Measurements from ENCODE around the gene RGS3. TPM values are rescaled to one million over a fixed set of nuclear protein-coding genes. Genes with fewer than 3 reads are reported as not detected.
A peak's percentile ranks its signal among the peaks of the same experiment; 100 is the strongest.

The RGS3 gene
- total RNA-seq, 2 donors from 2014 or later = 170 to 202 TPM

- Histone ChIP-seq H3K36me3 (peaks cover 17% of the 10 kb centered on the region), H3K4me3 (no peak overlapping the region), H3K9me3 (no peaks in the 10 kb centered on the region), H3K27me3 (replicated peaks; ENCODE audit: insufficient read depth) (no peaks in the 10 kb centered on the region), H3K4me1 (ENCODE audit: control insufficient read depth in 1 of 2, low read depth in 2 of 2) (peaks cover 32 to 63% of the 10 kb centered on the region in 2 donors), H3K27ac (peak overlapping the region in 1 of 2 donors; percentile 0)
- DNase-seq (ENCODE audit: low spot score) = no peak
- TF ChIP-seq CTCF (IDR thresholded peaks at IDR 0.05) = no peak
- ATAC-seq (ENCODE audit: insufficient number of reproducible peaks, low FRiP score, low read depth) = no peak
Measured at GRCh38 chr9:113528811-113529210, 65.3 kb downstream of the RGS3 start.

- no peak for TF ChIP-seq CTCF (IDR thresholded peaks at IDR 0.05)
- no peak for DNase-seq (ENCODE audit: low spot score)
- Histone ChIP-seq H3K27ac (no peak overlapping the region), H3K4me1 (ENCODE audit: control insufficient read depth in 1 of 2, low read depth in 2 of 2) (peaks cover 25 to 61% of the 10 kb centered on the region in 2 donors), H3K4me3 (no peak overlapping the region), H3K9me3 (no peaks in the 10 kb centered on the region), H3K27me3 (replicated peaks; ENCODE audit: insufficient read depth) (no peaks in the 10 kb centered on the region), H3K36me3 (peaks cover 17% of the 10 kb centered on the region)
- ATAC-seq (ENCODE audit: insufficient number of reproducible peaks, low FRiP score, low read depth) = no peak
Measured at GRCh38 chr9:113529336-113530009, 65.9 kb downstream of the RGS3 start.

DNA sequence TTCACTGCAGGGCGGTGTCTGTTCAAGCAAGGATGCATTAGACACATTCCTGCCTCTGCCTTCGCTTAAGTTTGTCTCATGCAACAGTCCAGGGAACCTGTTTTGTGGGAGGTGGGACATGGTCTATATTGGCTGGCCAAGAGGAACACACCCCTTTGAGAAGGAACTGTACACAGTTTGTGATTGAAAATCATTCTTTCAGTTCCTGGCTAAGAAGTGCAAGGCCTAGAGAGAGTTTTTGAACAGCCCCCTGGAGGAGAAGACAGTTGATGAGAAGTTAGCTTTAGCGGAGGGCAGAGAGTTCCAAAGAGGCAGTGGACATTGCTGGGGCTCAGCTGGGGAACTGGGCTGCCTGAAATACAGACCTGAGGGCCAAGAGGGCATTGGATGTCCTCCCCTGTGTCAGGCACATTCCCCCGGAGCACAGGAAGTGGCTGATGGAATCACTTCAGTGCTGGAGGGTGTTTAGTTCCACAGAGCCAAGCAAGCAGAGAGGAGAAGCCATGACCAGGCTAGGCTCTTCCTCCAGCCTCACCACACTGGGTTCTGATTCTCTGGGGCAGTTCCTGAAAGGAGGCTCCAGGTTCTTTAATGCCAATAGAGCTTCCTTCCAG, 66.6 kb downstream of the RGS3 start:
- peaks cover 19 to 58% of the 10 kb centered on the region in 2 donors for H3K4me1 ChIP-seq (ENCODE audit: control insufficient read depth in 1 of 2, low read depth in 2 of 2)
- H3K27ac ChIP-seq = no peak overlapping the region
- peaks cover 17% of the 10 kb centered on the region for H3K36me3 ChIP-seq
- ATAC-seq (ENCODE audit: insufficient number of reproducible peaks, low FRiP score, low read depth) (no peak), DNase-seq (ENCODE audit: low spot score) (no peak)
- no peaks in the 10 kb centered on the region for H3K9me3 ChIP-seq
- H3K27me3 ChIP-seq (replicated peaks; ENCODE audit: insufficient read depth) = no peaks in the 10 kb centered on the region
- no peak overlapping the region for H3K4me3 ChIP-seq
- TF ChIP-seq CTCF (IDR thresholded peaks at IDR 0.05) = no peak

GRCh38 chr9:113530942-113531341, 67.4 kb downstream of the RGS3 start:
- no peak overlapping the region for H3K4me3 ChIP-seq
- no peaks in the 10 kb centered on the region for H3K27me3 ChIP-seq (replicated peaks; ENCODE audit: insufficient read depth)
- H3K4me1 ChIP-seq (ENCODE audit: control insufficient read depth in 1 of 2, low read depth in 2 of 2) = peaks cover 14 to 58% of the 10 kb centered on the region in 2 donors
- peak overlapping the region in 1 of 2 donors; percentile 3 for H3K27ac ChIP-seq
- no peak for DNase-seq (ENCODE audit: low spot score)
- H3K9me3 ChIP-seq = no peaks in the 10 kb centered on the region
- TF ChIP-seq CTCF (IDR thresholded peaks at IDR 0.05) = no peak
- H3K36me3 ChIP-seq = peaks cover 17% of the 10 kb centered on the region
- no peak for ATAC-seq (ENCODE audit: insufficient number of reproducible peaks, low FRiP score, low read depth)

DNA sequence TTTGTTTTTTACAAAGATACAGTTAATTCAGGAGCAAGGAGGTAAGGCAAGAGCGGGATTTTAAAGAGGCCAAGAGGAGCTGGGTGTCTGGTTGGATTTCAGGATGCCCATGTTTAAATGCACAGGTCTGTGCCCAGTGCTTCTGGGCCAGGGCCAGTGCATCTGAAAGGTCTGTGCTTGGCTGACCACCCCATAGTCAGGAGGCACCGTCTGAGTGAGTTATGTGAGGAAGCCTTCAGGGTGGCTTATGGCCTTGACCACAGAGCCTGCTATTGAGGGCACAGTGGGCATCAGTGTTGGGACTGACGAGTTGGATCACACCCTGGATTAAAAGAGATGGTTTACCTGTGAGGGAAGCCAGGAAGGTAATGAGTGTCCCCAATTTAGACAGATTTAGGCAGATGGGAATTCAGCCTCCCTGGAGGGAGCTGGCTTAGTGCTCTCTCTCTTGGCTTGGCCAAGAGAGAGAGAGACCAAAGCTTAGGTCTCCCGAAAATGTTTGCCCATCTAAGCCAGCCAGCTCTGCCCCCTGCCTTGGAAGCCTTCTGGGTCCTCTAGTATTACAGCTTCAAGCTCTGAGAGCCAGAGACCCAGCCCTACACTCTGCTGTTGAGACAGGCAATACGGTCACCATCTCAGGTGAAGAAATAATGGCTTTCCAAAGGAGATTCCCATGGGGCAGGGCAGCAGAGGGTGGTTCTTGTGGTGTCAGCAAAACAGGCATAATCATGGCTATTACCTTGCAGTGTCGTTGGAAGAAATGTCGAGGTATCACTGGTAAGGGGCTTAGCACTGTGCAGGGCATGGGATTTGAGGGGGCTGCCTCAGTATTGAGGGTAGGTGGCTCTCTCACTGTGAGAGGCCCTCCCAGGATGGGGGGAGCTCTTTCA, 68.6 kb downstream of the RGS3 start:
- Histone ChIP-seq H3K4me3 (no peak overlapping the region), H3K27ac (peak overlapping the region; percentile 66 to 85), H3K9me3 (no peaks in the 10 kb centered on the region), H3K4me1 (ENCODE audit: control insufficient read depth in 1 of 2, low read depth in 2 of 2) (peaks cover 19 to 58% of the 10 kb centered on the region in 2 donors), H3K36me3 (peaks cover 17% of the 10 kb centered on the region), H3K27me3 (replicated peaks; ENCODE audit: insufficient read depth) (no peaks in the 10 kb centered on the region)
- TF ChIP-seq CTCF (IDR thresholded peaks at IDR 0.05) = no peak
- no peak for ATAC-seq (ENCODE audit: insufficient number of reproducible peaks, low FRiP score, low read depth)
- DNase-seq (ENCODE audit: low spot score) = no peak

All from thoracic aorta (tissue), 2 donors.